CD1c-positive myeloid dendritic cell (primary cell): ENCODE measurements around the gene MYOCOS.

Source experiments
- DNase-seq: peaks from one replicate; pipeline ENCODE4 v3.0.0-alpha.2; 2016; ENCODE audit errors: extremely low spot score

Gene MYOCOS

DNA sequence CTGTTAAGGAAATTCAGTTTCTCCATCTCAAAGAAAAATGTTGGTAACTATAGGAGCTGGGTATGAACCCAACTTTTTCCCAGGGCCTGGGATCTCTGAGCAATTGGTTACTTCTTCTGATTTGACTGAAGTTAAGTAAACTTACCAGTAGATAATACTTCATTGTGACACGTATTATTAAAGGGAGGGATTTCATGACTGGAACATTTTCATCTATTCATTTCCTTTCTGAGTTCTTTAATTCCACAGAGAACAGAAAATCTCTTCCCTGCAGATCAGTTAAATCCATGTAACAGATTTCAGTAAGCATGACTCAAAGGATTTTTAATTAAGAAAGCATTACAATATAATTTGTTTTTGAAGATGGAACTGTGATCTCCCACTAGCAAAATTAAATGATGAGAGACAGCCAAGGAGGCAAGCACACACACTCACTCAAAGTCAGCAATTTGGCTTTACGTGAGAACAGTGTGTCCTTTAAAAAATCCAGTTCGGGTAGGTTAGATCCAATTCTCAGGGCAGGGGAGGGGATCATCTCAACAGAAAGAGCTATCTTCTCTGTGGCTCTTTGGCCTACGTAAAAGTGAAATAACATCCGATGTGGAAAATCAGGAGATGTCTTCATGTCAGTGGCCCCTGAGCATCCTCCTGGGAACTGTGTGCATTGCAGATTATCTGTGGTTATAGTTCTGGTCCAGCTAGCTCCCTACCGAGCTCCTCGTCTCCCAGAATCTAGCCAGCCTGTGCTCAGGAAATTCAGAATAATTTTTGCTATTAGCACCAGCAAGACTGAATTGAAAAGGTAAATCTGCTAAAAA lies 41.2 kb downstream of the MYOCOS start:
- no peak for DNase-seq

DNA sequence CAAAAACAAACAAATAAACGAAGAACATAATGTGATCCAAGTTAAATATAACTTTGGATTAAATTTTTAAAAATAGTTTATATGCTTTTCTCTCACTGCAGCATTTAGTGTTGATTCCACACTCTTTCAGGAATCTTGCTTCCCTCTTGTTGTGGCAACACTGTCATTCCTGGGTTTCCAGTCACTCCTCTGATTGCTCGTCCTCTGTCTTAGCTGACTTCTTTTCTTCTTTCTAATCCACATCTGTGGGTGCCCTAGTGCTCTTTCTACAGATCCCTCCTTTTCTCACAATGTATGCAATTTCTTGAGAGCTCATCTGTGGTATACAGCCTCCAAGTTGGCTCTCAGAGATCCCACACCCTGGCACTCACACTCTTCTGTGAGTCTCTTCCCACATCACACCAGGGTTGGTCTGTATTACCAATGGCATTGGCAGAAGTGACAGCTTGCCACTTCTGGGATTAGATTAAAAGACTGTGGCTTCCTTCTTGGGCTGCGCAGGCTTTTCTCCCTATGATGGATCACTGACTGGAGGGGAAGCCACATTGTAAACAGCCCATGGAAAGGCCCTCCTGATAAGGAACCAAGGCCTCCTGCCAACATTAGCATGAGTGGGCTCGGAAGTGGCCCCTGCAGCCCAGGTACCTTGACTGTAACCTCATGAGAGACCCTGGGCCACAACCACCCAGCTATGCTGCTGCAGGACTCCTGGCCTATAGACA lies 42.0 kb downstream of the MYOCOS start:
- DNase-seq, result no peak

DNA sequence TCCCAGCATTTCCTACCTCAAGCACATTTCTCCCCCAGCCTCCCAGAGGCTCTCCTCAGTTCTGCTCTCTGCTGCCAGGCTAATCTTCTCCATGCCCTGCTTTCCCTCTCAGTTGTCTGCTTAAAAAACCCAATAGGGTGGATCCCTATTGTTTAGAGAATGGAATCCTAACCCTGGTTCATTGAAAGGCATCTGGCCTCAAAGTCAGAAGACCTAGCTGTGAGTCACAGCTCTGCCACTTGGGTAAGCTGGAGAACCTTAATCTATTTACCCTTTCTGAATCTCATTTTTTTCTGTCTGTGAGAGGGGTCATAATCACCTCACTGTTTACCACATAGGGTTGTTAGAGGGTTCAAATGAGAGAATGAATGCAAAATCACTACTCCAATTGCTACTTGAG lies 42.9 kb downstream of the MYOCOS start:
- DNase-seq, result no peak

DNA sequence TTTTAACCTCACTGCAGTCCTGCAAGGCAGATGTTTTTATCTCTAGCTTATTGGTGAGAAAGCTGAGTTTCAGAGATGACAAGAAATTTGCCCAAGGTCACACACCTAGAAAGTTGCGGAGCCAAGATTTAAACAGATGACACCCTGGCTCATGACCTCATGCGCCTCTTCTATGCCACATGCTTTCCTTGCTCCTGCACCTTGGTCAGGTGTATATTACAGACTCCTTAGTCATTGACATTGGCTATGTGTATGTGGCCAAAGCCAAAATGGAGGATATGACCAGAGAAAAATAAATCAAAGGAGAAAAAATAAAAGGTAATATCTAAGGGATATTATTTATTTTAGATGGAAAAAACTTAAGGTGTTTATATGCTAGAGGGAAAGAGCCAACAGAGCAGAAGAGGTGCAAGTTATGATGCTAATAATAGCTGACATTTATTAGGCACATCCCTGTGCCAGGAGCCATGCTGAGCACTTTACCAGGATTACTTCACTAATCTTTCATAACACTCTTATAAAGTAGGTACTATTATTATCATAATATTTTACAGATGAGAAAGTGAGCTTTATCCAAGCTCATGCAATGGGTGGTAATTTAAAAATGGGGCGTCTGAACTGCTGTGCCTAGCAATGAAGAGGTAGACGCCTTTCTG lies 44.2 kb downstream of the MYOCOS start:
- no peak for DNase-seq

DNA sequence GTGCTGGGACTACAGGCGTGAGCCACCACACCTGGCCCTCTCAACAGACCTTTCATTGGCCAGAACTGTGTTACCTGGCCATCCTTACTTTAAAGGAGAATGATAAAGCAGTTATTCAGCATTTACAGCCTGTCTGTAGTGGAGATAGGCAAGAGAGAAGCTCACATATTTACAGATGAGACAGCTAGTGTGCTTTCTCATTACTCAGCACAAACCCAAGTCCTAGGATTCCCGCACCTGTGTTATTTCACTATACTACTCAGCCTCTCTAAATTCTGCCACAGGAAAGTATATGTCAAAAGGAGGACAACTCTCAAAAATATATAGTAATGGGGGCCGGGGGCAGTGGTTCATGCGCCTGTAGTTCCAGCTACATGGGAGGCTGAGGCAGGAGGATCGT lies 46.3 kb downstream of the MYOCOS start:
- DNase-seq, result no peak

DNA sequence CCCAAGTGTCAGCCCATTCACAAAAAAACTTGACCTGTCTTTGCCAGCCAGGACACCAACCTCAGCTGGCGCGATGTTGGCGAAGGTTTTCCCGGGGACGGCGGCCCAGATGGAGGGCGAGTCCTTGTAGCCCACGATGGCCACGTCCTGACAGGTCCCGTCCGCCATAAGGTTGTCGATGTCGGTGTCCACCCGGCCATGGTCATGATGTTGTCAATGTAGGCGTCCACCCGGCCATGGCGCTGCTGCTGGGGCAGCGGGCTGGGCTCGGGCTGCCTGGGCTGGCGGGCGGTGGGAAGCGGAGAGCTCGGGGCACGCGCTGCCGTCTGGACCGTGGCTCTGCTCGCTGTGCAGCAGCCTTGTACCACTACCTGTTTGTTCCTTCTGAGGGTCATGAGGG lies 48.7 kb downstream of the MYOCOS start:
- DNase-seq, result no peak

DNA sequence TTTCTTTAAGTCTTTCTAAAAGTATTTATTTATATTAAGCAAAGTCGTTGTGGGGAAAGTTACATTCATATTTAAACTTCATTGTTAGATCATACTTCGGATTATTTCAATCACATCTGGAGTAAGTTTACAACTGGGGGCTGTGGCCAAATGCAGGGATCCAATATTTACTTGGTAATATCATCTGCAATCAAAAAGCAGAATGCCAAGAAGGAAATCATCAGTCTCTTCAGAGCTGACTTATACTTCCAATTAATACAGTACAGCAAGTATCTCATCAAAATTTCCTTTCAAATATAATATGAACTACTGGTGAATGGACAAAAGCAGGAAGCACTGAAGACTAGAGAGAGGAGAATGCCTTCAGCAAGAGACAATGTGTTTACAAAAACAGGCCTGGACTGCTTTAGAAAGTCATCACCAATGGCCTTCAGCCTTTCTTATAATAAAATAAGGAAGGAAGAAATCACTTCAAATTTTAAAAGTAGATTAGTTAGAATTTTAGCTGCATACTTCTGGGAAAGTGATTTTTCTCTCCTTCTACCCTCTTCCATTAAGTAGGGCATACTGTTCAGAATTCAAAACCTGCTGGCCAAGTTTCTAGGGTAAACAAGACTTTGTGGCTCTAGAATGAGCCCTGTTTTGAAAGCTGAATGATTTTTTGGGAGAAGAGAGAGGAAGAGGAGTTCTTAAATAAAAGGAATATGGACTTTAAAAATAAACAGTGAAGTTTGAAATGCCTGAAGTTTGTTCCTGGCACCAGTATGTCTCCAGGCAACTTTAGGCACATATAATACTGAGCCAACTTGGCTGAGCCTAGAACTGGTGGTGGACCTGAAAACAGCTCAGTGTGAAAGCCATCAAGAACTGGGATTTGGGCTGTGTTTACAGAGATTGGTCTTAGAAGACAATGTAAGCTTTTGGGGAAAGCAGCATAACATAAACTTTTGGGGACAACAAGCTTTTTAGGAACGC lies 52.7 kb downstream of the MYOCOS start:
- DNase-seq, result no peak
